Memory B cell (primary cell): ENCODE data around the gene FARSA.
"Not testable (repeated sequence)": the region's sequence is repeated elsewhere in the genome, so short reads cannot be mapped to it uniquely, and the experiment has no call there.

Source experiments
- ATAC-seq: fragments of 150-1000 bp; cut with Tn5 transposase; 2 replicates; pipeline ENCODE4 v1.10.0; 2021; ENCODE audit warnings: low read depth, mild to moderate bottlenecking, moderate library complexity
- DNase-seq, 2 donors: peaks; one replicate each; pipeline ENCODE4 v3.0.0; 2022; ENCODE audit warnings: low spot score in 2 of 2
- H3K27ac Mint-ChIP-seq: one replicate; pipeline ENCODE4 v1.8.0; 2022; ENCODE audit warnings: mild to moderate bottlenecking, moderate library complexity, mixed read lengths
- H3K27me3 Mint-ChIP-seq: one replicate; pipeline ENCODE4 v1.8.0; 2022; ENCODE audit warnings: mixed read lengths
- H3K36me3 Mint-ChIP-seq: one replicate; pipeline ENCODE4 v1.8.0; 2022; ENCODE audit warnings: mild to moderate bottlenecking, mixed read lengths
- H3K4me1 Mint-ChIP-seq: one replicate; pipeline ENCODE4 v1.8.0; 2022; ENCODE audit warnings: mixed read lengths
- H3K4me3 Mint-ChIP-seq: one replicate; pipeline ENCODE4 v1.8.0; 2022; ENCODE audit warnings: mild to moderate bottlenecking, moderate library complexity, mixed read lengths
- H3K9me3 Mint-ChIP-seq: one replicate; pipeline ENCODE4 v1.8.0; 2022; ENCODE audit warnings: mixed read lengths

The FARSA gene

GRCh38 chr19:12933287-12934072 is at the start of gene FARSA:
Gene FARSA, minus strand, starts transcription at chr19:12933711. Its CDS starts 15 bp downstream, at chr19:12933696.
- Mint-ChIP-seq H3K4me3 (peak within 1 kb of the TSS; percentile 97), H3K4me1 (peaks cover 28% of the 10 kb centered on the region), H3K9me3 (no peaks in the 10 kb centered on the region), H3K27me3 (no peaks in the 10 kb centered on the region), H3K36me3 (peaks cover 5% of the 10 kb centered on the region), H3K27ac (peak within 1 kb of the TSS; percentile 90)
- DNase-seq (peak; percentile 72 to 75), ATAC-seq (peak; percentile 57)

DNA sequence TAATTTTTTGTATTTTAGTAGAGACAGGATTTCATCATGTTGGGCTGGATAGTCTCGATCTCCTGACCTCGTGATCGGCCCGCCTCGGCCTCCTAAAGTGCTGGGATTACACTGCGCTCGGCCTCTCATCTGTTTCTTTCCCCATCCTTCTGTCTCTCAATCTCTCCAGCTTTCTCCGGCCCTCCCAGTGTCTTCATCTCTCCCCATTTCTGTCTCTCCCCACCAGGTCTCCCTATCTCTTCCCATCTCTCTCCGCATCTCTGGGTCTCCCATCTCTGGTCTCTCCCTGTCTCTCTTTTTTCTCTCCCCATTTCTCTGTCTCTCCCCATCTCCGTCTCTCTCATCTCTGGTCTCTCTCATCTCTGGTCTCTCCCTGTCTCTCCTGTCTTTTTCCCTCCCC is 49.6 kb upstream of the FARSA start:
- DNase-seq, result no peak
- no peaks in the 10 kb centered on the region for H3K36me3 Mint-ChIP-seq
- peaks cover 20% of the 10 kb centered on the region for H3K4me1 Mint-ChIP-seq
- H3K27ac Mint-ChIP-seq, result no peak overlapping the region
- no peak for ATAC-seq
- H3K27me3 Mint-ChIP-seq, result peaks cover 3% of the 10 kb centered on the region
- H3K4me3 Mint-ChIP-seq, result no peak overlapping the region
- H3K9me3 Mint-ChIP-seq, result no peaks in the 10 kb centered on the region

- Mint-ChIP-seq H3K27me3 (peaks cover 7% of the 10 kb centered on the region), H3K27ac (no peak overlapping the region), H3K4me3 (no peak overlapping the region), H3K36me3 (no peaks in the 10 kb centered on the region), H3K4me1 (peaks cover 25% of the 10 kb centered on the region), H3K9me3 (no peaks in the 10 kb centered on the region)
- ATAC-seq, result no peak
- no peak for DNase-seq
Observed at GRCh38 chr19:12982648-12983047, 49.1 kb upstream of the FARSA start.

DNA sequence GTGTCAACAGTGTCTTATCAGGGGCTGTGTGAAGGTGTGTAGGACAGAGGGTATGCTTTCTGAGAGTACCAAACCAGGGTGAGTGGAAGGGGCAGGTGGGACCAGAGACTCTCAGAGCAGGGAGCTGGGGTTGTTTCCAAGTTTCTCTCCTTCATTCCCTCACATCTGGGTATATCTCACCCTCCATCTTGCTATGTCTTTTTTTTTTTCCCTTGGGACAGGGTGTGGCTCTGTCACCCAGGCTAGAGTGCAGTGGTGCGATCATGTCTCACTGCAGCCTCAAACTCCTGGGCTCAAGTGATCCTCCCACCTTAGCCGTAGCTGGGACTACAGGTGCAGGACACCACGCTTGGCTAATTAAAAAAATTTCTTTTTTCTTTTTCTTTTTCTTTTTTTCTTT is 46.5 kb upstream of the FARSA start:
- ATAC-seq (no peak), DNase-seq (no peak)
- Mint-ChIP-seq H3K36me3 (no peaks in the 10 kb centered on the region), H3K4me1 (peaks cover 15% of the 10 kb centered on the region), H3K27ac (no peak overlapping the region), H3K27me3 (peaks cover 9% of the 10 kb centered on the region), H3K9me3 (no peaks in the 10 kb centered on the region), H3K4me3 (peak overlapping the region; percentile 28)

DNA sequence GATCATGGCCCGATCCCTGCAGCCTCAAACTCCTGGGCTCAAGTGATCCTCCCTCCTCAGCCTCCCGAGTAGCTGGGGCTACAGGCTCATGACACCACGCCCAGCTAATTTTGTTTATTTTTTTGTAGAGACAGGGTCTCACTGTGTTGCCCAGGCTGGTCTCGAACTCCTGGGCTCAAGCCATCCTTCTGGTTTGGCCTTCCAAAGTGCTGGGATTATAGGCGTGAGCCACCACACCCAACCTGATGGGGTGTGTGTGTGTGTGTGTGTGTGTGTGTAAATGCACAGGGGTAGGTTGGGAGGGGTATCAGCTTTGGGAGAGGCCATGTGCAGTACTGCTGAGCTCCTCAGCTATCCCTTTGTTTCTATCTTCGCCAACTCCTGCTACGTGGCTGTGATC is 42.6 kb upstream of the FARSA start:
- H3K4me1 Mint-ChIP-seq, result peaks cover 12% of the 10 kb centered on the region
- H3K27me3 Mint-ChIP-seq, result peaks cover 11% of the 10 kb centered on the region
- H3K9me3 Mint-ChIP-seq, result not testable (repeated sequence)

DNA sequence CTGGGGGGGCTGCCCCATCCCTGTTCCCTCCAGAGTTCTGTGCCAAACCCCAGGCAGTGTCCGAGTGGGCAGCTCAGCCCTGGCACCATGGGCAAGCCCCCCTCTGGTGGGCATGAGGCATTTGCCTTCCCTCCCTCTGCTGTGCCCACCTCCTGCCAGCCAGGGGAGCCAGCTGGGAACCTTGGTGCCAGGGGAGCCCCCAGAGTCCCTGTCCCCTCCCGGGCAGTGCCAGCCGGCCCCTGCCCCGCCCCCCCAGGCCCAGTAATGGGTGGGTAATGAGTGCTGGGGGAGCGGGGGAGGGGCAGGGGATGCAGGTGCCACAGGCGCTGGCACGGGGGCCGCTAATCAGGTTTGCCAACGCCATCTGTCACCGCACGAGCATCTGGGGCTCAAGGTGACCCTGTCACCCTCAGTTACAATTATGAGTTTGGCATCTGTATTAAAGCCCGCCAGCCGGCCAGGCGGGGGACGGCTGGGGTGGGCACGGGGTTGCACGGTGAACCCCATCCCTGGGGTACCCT is 41.8 kb upstream of the FARSA start:
- ATAC-seq (no peak), DNase-seq (no peak)
- Mint-ChIP-seq H3K27me3 (peaks cover 11% of the 10 kb centered on the region), H3K36me3 (no peaks in the 10 kb centered on the region), H3K9me3 (no peaks in the 10 kb centered on the region), H3K4me3 (no peak overlapping the region), H3K4me1 (peaks cover 11% of the 10 kb centered on the region), H3K27ac (no peak overlapping the region)

More for the DNA sequence above, 42.6 kb upstream of the FARSA start:
- DNase-seq, H3K4me3 Mint-ChIP-seq, H3K27ac Mint-ChIP-seq, H3K36me3 Mint-ChIP-seq, ATAC-seq: not testable (repeated sequence)

DNA sequence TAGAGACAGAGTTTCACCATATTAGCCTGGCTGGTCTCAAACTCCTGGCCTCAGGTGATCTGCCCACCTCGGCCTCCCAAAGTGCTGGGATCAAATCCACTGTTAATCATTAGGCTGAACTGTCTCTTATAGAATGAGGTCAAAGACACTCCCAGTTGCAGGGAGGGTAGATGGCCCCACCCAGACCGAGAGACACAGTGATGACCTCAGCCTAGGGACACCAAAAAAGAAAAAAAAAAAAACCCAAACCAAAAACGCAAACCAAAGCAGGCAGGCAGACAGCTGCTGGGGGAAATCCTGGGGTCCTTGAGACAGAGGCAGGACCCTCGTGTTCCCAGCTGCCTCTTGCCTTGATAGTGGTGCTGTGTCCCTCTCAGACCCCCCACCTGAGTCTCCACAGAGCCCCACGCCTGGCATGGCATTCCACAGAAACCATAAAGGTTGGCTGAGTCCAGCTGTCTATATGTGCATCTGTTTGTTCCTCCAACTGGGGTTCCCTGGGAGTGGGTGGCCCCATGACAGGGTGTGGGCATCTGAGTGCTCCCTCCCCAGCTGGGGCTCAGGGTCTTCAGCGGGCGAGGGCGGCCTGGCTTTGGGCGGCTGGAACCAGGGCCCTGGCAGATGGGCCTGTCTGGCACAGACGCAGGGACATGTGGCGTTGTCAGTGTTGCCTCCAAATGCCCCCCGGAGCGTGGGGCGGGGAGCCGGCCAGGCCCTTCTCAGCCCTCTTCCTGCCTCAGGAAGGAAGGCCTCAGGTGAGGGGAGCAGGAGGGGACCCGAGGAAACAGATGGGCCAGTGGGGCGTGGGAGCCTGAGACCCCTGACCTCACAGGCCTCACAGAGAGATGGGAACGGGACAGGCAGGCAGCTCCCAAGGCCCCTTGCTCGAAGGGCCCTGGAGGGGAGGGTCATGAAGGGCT is 41.0 kb upstream of the FARSA start:
- DNase-seq, result no peak
- Mint-ChIP-seq H3K36me3 (no peaks in the 10 kb centered on the region), H3K27me3 (peaks cover 11% of the 10 kb centered on the region), H3K4me3 (no peak overlapping the region), H3K9me3 (no peaks in the 10 kb centered on the region), H3K27ac (no peak overlapping the region), H3K4me1 (peaks cover 6% of the 10 kb centered on the region)
- ATAC-seq, result no peak

- DNase-seq, result no peak
- H3K9me3 Mint-ChIP-seq, result no peaks in the 10 kb centered on the region
- no peak overlapping the region for H3K4me3 Mint-ChIP-seq
- ATAC-seq, result no peak
- peaks cover 6% of the 10 kb centered on the region for H3K4me1 Mint-ChIP-seq
- H3K27me3 Mint-ChIP-seq, result peaks cover 11% of the 10 kb centered on the region
- no peak overlapping the region for H3K27ac Mint-ChIP-seq
- H3K36me3 Mint-ChIP-seq, result no peaks in the 10 kb centered on the region
Observed at GRCh38 chr19:12973236-12973635, 39.7 kb upstream of the FARSA start.

- no peaks in the 10 kb centered on the region for H3K9me3 Mint-ChIP-seq
- H3K27me3 Mint-ChIP-seq, result peaks cover 2% of the 10 kb centered on the region
- H3K27ac Mint-ChIP-seq, result no peak overlapping the region
- ATAC-seq (no peak), DNase-seq (no peak)
- peaks cover 2% of the 10 kb centered on the region for H3K4me1 Mint-ChIP-seq
- no peaks in the 10 kb centered on the region for H3K36me3 Mint-ChIP-seq
- no peak overlapping the region for H3K4me3 Mint-ChIP-seq
Observed at GRCh38 chr19:12970070-12970820, 36.7 kb upstream of the FARSA start.

- Mint-ChIP-seq H3K4me1 (peaks cover 7% of the 10 kb centered on the region), H3K27ac (no peak within 1 kb of the TSS)
Observed at GRCh38 chr19:12969292-12969988, 35.9 kb upstream of the FARSA start, which contains the start of gene DAND5. Gene DAND5, plus strand, starts transcription at chr19:12969576. Its CDS starts 85 bp downstream, at chr19:12969661.

DNA sequence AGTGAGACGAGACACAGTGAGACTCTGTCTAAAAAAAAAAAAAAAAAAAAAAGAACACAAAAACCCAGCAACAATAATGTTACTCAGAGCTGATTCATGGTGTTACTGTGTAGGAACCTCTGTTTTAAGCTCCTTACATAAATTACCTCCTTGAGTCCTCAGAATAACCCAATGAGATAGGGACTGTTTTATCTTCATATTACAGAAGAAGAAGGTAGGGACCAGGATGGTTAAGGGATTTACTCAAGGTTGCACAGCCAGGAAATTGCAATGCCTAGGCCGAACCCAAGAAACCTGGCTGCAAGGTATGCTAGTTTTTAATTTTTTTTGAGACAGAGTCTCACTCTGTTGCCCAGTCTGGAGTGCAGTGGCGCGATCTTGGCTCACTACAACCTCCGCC is 34.4 kb upstream of the FARSA start:
- DNase-seq (no peak), ATAC-seq (no peak)
- H3K27me3 Mint-ChIP-seq, result peaks cover 2% of the 10 kb centered on the region
- no peaks in the 10 kb centered on the region for H3K36me3 Mint-ChIP-seq
- H3K4me3 Mint-ChIP-seq, result no peak overlapping the region
- H3K27ac Mint-ChIP-seq, result no peak overlapping the region
- peaks cover 7% of the 10 kb centered on the region for H3K4me1 Mint-ChIP-seq
- no peaks in the 10 kb centered on the region for H3K9me3 Mint-ChIP-seq

More at GRCh38 chr19:12969292-12969988, 35.9 kb upstream of the FARSA start, which contains the start of gene DAND5:
- Mint-ChIP-seq H3K36me3 (no peaks in the 10 kb centered on the region), H3K4me3 (no peak within 1 kb of the TSS), H3K27me3 (peaks cover 2% of the 10 kb centered on the region), H3K9me3 (no peaks in the 10 kb centered on the region)
- DNase-seq (no peak), ATAC-seq (no peak)

GRCh38 chr19:12965812-12966135 is 32.3 kb upstream of the FARSA start:
- Mint-ChIP-seq H3K9me3 (no peaks in the 10 kb centered on the region), H3K27me3 (peaks cover 5% of the 10 kb centered on the region), H3K36me3 (no peaks in the 10 kb centered on the region), H3K4me3 (peak overlapping the region; percentile 64), H3K27ac (no peak overlapping the region), H3K4me1 (peaks cover 7% of the 10 kb centered on the region)
- DNase-seq, result no peak
- ATAC-seq, result no peak
